ENCODE measurements around the gene RAB37. TPM values are rescaled to one million over a fixed set of nuclear protein-coding genes. Genes with fewer than 3 reads are reported as not detected.

The RAB37 gene
- total RNA-seq, 1 experiment from 2014 or later: 8.9 TPM

DNA sequence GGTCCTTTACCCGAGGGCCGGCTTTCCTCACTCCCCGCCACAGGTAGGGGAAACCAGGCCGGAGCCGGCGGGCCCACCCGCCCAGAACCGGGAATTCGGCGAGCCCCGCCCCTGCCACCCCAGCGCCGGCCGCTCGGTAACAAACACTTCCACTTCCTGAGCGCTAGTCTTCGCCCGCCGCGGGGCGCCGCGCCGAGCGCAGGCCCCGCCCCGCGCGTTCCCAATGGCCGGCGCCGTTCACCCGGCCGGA lies 11.1 kb downstream of the RAB37 start (continued):
- TF ChIP-seq GTF2I (CRISPR knock-in tag; conservative IDR thresholded peaks at IDR 0.05) (no peak), NR3C1 (CRISPR knock-in tag; conservative IDR thresholded peaks at IDR 0.05; ENCODE audit: low read depth) (no peak), TP53 (CRISPR knock-in tag; IDR thresholded peaks at IDR 0.05) (no peak), ZBTB21 (CRISPR knock-in tag; IDR thresholded peaks at IDR 0.05; ENCODE audit: borderline replicate concordance) (no peak), FOXP1 (CRISPR knock-in tag; IDR thresholded peaks at IDR 0.05; ENCODE audit: borderline replicate concordance) (no peak), ETV6 (CRISPR knock-in tag; IDR thresholded peaks at IDR 0.05) (no peak), RELA (CRISPR knock-in tag; IDR thresholded peaks at IDR 0.05; ENCODE audit: borderline replicate concordance) (no peak), GABPB1 (CRISPR knock-in tag; IDR thresholded peaks at IDR 0.05) (no peak), SOX15 (CRISPR knock-in tag; IDR thresholded peaks at IDR 0.05) (no peak), ZNF416 (CRISPR knock-in tag; IDR thresholded peaks at IDR 0.05) (no peak)
- TF ChIP-seq, protein P1, sequence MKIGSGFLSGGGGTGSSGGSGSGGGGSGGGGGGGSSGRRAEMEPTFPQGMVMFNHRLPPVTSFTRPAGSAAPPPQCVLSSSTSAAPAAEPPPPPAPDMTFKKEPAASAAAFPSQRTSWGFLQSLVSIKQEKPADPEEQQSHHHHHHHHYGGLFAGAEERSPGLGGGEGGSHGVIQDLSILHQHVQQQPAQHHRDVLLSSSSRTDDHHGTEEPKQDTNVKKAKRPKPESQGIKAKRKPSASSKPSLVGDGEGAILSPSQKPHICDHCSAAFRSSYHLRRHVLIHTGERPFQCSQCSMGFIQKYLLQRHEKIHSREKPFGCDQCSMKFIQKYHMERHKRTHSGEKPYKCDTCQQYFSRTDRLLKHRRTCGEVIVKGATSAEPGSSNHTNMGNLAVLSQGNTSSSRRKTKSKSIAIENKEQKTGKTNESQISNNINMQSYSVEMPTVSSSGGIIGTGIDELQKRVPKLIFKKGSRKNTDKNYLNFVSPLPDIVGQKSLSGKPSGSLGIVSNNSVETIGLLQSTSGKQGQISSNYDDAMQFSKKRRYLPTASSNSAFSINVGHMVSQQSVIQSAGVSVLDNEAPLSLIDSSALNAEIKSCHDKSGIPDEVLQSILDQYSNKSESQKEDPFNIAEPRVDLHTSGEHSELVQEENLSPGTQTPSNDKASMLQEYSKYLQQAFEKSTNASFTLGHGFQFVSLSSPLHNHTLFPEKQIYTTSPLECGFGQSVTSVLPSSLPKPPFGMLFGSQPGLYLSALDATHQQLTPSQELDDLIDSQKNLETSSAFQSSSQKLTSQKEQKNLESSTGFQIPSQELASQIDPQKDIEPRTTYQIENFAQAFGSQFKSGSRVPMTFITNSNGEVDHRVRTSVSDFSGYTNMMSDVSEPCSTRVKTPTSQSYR (CRISPR knock-in tag; IDR thresholded peaks at IDR 0.05): no peak
- TF ChIP-seq, protein P2, sequence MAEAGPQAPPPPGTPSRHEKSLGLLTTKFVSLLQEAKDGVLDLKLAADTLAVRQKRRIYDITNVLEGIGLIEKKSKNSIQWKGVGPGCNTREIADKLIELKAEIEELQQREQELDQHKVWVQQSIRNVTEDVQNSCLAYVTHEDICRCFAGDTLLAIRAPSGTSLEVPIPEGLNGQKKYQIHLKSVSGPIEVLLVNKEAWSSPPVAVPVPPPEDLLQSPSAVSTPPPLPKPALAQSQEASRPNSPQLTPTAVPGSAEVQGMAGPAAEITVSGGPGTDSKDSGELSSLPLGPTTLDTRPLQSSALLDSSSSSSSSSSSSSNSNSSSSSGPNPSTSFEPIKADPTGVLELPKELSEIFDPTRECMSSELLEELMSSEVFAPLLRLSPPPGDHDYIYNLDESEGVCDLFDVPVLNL (CRISPR knock-in tag; IDR thresholded peaks at IDR 0.05; ENCODE audit: borderline replicate concordance, low read depth): no peak
- TF ChIP-seq, protein P3, sequence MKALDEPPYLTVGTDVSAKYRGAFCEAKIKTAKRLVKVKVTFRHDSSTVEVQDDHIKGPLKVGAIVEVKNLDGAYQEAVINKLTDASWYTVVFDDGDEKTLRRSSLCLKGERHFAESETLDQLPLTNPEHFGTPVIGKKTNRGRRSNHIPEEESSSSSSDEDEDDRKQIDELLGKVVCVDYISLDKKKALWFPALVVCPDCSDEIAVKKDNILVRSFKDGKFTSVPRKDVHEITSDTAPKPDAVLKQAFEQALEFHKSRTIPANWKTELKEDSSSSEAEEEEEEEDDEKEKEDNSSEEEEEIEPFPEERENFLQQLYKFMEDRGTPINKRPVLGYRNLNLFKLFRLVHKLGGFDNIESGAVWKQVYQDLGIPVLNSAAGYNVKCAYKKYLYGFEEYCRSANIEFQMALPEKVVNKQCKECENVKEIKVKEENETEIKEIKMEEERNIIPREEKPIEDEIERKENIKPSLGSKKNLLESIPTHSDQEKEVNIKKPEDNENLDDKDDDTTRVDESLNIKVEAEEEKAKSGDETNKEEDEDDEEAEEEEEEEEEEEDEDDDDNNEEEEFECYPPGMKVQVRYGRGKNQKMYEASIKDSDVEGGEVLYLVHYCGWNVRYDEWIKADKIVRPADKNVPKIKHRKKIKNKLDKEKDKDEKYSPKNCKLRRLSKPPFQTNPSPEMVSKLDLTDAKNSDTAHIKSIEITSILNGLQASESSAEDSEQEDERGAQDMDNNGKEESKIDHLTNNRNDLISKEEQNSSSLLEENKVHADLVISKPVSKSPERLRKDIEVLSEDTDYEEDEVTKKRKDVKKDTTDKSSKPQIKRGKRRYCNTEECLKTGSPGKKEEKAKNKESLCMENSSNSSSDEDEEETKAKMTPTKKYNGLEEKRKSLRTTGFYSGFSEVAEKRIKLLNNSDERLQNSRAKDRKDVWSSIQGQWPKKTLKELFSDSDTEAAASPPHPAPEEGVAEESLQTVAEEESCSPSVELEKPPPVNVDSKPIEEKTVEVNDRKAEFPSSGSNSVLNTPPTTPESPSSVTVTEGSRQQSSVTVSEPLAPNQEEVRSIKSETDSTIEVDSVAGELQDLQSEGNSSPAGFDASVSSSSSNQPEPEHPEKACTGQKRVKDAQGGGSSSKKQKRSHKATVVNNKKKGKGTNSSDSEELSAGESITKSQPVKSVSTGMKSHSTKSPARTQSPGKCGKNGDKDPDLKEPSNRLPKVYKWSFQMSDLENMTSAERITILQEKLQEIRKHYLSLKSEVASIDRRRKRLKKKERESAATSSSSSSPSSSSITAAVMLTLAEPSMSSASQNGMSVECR (CRISPR knock-in tag; IDR thresholded peaks at IDR 0.05; ENCODE audit: borderline replicate concordance): no peak

DNA sequence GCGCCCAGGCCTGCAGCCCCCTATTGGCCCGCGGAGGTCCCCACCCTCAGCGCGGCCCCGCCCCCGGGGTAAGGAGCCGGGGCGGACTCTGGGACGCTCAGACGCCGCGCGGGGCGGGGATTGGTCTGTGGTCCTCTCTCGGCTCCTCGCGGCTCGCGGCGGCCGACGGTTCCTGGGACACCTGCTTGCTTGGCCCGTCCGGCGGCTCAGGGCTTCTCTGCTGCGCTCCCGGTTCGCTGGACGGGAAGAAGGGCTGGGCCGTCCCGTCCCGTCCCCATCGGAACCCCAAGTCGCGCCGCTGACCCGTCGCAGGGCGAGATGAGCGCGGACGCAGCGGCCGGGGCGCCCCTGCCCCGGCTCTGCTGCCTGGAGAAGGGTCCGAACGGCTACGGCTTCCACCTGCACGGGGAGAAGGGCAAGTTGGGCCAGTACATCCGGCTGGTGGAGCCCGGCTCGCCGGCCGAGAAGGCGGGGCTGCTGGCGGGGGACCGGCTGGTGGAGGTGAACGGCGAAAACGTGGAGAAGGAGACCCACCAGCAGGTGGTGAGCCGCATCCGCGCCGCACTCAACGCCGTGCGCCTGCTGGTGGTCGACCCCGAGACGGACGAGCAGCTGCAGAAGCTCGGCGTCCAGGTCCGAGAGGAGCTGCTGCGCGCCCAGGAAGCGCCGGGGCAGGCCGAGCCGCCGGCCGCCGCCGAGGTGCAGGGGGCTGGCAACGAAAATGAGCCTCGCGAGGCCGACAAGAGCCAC lies 11.6 kb downstream of the RAB37 start, which contains the start of gene NHERF1:
Gene NHERF1 (plus strand): TSS at position 100 of the 750 bp plus-strand sequence. CDS start 219 bp downstream, at position 319.
- peaks cover 3% of the 10 kb centered on the region; the same call in 1 of the 2 replicates for H3K27me3 Mint-ChIP-seq (ENCODE audit: low read depth)
- H3K4me3 Mint-ChIP-seq: peak within 1 kb of the TSS; percentile 92
- ChIA-PET POLR2A (interaction anchor here (0.6 to 1.4 kb wide), 3 partner anchors 11 to 35 kb away, joined by 5 to 8 read pairs (median 6); partner anchors contain the start of gene NAT9), CTCF (interaction anchor here (0.6 to 3.7 kb wide), 14 partner anchors 11 to 213 kb away, joined by 3 to 35 read pairs (median 8); partner anchors contain the start of genes NAT9 and RAB37)
- H3K27ac Mint-ChIP-seq: peak within 1 kb of the TSS; percentile 57
- ATAC-seq: peak; percentile 86
- DNase-seq (ENCODE audit: low spot score): peak; percentile 61
- peaks cover 64% of the 10 kb centered on the region for H3K4me1 Mint-ChIP-seq
- H3K9me3 Mint-ChIP-seq: peaks cover 3% of the 10 kb centered on the region; the same call in 1 of the 2 replicates
- peaks cover 8% of the 10 kb centered on the region for H3K36me3 Mint-ChIP-seq
- TF ChIP-seq, protein P4, sequence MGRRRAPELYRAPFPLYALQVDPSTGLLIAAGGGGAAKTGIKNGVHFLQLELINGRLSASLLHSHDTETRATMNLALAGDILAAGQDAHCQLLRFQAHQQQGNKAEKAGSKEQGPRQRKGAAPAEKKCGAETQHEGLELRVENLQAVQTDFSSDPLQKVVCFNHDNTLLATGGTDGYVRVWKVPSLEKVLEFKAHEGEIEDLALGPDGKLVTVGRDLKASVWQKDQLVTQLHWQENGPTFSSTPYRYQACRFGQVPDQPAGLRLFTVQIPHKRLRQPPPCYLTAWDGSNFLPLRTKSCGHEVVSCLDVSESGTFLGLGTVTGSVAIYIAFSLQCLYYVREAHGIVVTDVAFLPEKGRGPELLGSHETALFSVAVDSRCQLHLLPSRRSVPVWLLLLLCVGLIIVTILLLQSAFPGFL (CRISPR knock-in tag; IDR thresholded peaks at IDR 0.05; ENCODE audit: borderline replicate concordance): 0 out of 2 replicates have a peak, but pooled peaks have one; percentile 26
- TF ChIP-seq TEAD1 (CRISPR knock-in tag; IDR thresholded peaks at IDR 0.05) (0 out of 2 replicates have a peak, but pooled peaks have one; percentile 77), NR2C2 (CRISPR knock-in tag; IDR thresholded peaks at IDR 0.05) (0 out of 2 replicates have a peak, but pooled peaks have one; percentile 45), ETV6 (CRISPR knock-in tag; IDR thresholded peaks at IDR 0.05) (peak; percentile 88)
- TF ChIP-seq, protein P5, sequence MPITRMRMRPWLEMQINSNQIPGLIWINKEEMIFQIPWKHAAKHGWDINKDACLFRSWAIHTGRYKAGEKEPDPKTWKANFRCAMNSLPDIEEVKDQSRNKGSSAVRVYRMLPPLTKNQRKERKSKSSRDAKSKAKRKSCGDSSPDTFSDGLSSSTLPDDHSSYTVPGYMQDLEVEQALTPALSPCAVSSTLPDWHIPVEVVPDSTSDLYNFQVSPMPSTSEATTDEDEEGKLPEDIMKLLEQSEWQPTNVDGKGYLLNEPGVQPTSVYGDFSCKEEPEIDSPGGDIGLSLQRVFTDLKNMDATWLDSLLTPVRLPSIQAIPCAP (CRISPR knock-in tag; IDR thresholded peaks at IDR 0.05): peak; percentile 33; the same call in 1 of the 2 replicates
- TF ChIP-seq, protein P6, sequence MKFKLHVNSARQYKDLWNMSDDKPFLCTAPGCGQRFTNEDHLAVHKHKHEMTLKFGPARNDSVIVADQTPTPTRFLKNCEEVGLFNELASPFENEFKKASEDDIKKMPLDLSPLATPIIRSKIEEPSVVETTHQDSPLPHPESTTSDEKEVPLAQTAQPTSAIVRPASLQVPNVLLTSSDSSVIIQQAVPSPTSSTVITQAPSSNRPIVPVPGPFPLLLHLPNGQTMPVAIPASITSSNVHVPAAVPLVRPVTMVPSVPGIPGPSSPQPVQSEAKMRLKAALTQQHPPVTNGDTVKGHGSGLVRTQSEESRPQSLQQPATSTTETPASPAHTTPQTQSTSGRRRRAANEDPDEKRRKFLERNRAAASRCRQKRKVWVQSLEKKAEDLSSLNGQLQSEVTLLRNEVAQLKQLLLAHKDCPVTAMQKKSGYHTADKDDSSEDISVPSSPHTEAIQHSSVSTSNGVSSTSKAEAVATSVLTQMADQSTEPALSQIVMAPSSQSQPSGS (CRISPR knock-in tag; IDR thresholded peaks at IDR 0.05; ENCODE audit: borderline replicate concordance, low read depth): no peak
- TF ChIP-seq, protein P7, sequence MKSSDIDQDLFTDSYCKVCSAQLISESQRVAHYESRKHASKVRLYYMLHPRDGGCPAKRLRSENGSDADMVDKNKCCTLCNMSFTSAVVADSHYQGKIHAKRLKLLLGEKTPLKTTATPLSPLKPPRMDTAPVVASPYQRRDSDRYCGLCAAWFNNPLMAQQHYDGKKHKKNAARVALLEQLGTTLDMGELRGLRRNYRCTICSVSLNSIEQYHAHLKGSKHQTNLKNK (CRISPR knock-in tag; IDR thresholded peaks at IDR 0.05): 0 out of 2 replicates have a peak, but pooled peaks have one; percentile 42
- TF ChIP-seq, protein P8, sequence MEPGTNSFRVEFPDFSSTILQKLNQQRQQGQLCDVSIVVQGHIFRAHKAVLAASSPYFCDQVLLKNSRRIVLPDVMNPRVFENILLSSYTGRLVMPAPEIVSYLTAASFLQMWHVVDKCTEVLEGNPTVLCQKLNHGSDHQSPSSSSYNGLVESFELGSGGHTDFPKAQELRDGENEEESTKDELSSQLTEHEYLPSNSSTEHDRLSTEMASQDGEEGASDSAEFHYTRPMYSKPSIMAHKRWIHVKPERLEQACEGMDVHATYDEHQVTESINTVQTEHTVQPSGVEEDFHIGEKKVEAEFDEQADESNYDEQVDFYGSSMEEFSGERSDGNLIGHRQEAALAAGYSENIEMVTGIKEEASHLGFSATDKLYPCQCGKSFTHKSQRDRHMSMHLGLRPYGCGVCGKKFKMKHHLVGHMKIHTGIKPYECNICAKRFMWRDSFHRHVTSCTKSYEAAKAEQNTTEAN (CRISPR knock-in tag; IDR thresholded peaks at IDR 0.05): no peak

All from WTC11 (cell line).